Panc1 (cell line): ENCODE measurements around the gene KCNAB2.

Experiments used
- CTCF ChIP-seq: fragments of 450-650 bp; IDR thresholded peaks from 2 replicates; pipeline ENCODE4 v1.5.1; 2017; ENCODE audit warnings: mild to moderate bottlenecking
- POLR2AphosphoS5 ChIP-seq: IDR thresholded peaks from 2 replicates; pipeline ENCODE4 v1.6.1; 2012; ENCODE audit warnings: mild to moderate bottlenecking, low read depth, low read length, moderate library complexity
- SIN3A ChIP-seq: IDR thresholded peaks from 2 replicates; pipeline ENCODE4 v1.6.1; 2012; ENCODE audit warnings: low read depth, mild to moderate bottlenecking, low read length, moderate library complexity, borderline replicate concordance; ENCODE audit not compliant: insufficient read depth
- TCF7L2 ChIP-seq: IDR thresholded peaks from 2 replicates; pipeline ENCODE4 v1.6.1; 2011; ENCODE audit warnings: mild to moderate bottlenecking, low read depth, low read length, inconsistent platforms
- TF ChIP-seq, protein P1 (sequence below), 2 experiments: IDR thresholded peaks; 2 replicates each; pipeline ENCODE4 v1.6.1; 2011 to 2012; ENCODE audit warnings: low read depth in 2 of 2, control low read depth in 1 of 2, low read length in 1 of 2, mild to moderate bottlenecking in 1 of 2, moderate library complexity in 1 of 2; ENCODE audit not compliant: insufficient read depth in 1 of 2

GRCh38 chr1:6005276-6005917 is 40.3 kb upstream of the KCNAB2 start:
- no peak for TF ChIP-seq CTCF
- TF ChIP-seq, protein P1, sequence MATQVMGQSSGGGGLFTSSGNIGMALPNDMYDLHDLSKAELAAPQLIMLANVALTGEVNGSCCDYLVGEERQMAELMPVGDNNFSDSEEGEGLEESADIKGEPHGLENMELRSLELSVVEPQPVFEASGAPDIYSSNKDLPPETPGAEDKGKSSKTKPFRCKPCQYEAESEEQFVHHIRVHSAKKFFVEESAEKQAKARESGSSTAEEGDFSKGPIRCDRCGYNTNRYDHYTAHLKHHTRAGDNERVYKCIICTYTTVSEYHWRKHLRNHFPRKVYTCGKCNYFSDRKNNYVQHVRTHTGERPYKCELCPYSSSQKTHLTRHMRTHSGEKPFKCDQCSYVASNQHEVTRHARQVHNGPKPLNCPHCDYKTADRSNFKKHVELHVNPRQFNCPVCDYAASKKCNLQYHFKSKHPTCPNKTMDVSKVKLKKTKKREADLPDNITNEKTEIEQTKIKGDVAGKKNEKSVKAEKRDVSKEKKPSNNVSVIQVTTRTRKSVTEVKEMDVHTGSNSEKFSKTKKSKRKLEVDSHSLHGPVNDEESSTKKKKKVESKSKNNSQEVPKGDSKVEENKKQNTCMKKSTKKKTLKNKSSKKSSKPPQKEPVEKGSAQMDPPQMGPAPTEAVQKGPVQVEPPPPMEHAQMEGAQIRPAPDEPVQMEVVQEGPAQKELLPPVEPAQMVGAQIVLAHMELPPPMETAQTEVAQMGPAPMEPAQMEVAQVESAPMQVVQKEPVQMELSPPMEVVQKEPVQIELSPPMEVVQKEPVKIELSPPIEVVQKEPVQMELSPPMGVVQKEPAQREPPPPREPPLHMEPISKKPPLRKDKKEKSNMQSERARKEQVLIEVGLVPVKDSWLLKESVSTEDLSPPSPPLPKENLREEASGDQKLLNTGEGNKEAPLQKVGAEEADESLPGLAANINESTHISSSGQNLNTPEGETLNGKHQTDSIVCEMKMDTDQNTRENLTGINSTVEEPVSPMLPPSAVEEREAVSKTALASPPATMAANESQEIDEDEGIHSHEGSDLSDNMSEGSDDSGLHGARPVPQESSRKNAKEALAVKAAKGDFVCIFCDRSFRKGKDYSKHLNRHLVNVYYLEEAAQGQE (IDR thresholded peaks at IDR 0.05; ENCODE audit: insufficient read depth in 1 of 2, low read depth in 2 of 2, low read length in 1 of 2): no peak
- TF ChIP-seq SIN3A: no peak
- TF ChIP-seq POLR2AphosphoS5: no peak
- TF ChIP-seq TCF7L2: no peak
